Measurements from ENCODE around the gene DLG2.
A peak's percentile ranks its signal among the peaks of the same experiment; 100 is the strongest.

DLG2 gene

DNA sequence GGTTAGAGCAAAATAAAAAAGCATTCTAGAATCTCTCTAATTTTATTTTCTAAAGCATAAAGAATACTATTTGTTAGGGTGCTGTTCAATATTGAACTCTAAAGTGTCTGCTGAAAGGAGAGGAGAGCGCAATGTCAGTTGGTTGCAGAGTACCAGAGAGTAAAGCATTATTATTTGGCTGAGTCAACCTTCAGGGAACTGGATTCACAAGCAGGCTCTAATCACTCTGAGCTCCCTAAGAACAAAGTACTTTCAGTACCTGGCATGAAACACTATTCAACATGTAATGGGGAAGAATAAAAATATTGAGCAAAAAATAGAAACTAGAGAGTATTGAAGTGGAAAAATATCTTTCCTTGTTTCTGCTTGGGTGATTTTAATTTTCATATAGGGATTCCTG lies 1380.0 kb downstream of the DLG2 start:
- TF ChIP-seq, protein P1, sequence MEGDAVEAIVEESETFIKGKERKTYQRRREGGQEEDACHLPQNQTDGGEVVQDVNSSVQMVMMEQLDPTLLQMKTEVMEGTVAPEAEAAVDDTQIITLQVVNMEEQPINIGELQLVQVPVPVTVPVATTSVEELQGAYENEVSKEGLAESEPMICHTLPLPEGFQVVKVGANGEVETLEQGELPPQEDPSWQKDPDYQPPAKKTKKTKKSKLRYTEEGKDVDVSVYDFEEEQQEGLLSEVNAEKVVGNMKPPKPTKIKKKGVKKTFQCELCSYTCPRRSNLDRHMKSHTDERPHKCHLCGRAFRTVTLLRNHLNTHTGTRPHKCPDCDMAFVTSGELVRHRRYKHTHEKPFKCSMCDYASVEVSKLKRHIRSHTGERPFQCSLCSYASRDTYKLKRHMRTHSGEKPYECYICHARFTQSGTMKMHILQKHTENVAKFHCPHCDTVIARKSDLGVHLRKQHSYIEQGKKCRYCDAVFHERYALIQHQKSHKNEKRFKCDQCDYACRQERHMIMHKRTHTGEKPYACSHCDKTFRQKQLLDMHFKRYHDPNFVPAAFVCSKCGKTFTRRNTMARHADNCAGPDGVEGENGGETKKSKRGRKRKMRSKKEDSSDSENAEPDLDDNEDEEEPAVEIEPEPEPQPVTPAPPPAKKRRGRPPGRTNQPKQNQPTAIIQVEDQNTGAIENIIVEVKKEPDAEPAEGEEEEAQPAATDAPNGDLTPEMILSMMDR (IDR thresholded peaks at IDR 0.05; ENCODE audit: low read depth, low read length, missing control alignments) = no peak
- no peak overlapping the region for H3K4me3 ChIP-seq (ENCODE audit: low read depth, low read length)
- no peak for DNase-seq (ENCODE audit: low read depth)

DNA sequence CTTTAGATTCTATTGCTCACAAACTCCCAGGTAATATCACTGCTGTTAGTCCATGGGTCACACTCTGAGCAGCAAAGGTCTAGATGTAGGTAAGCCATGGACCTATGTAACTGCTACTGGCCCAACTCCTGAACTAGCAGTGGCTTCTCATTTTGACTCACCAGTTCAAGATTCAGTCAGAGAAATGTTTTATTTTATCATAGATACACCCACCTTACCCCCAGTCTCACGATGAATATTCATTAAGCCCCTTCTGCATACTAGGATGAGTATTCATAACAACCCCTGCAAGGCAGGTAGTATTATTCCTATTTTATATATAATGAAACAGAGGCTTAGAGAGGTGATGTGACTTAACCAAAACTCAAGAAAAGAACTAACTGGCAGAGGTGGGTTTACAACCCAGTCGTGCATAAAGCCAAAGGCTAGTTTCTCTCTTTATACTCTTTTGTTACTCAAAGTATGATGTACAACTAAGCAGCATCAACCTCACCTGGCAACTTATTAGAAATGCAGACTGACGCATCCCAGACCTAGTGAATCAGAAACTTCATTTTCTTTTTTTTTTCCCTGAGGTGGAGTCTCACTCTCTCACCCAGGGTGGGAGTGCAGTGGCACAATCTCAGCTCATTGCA lies 1383.4 kb downstream of the DLG2 start:
- peak; percentile 31 for DNase-seq (ENCODE audit: low read depth)
- no peak overlapping the region for H3K4me3 ChIP-seq (ENCODE audit: low read depth, low read length)
- TF ChIP-seq, protein P1 (IDR thresholded peaks at IDR 0.05; ENCODE audit: low read depth, low read length, missing control alignments) = no peak

DNA sequence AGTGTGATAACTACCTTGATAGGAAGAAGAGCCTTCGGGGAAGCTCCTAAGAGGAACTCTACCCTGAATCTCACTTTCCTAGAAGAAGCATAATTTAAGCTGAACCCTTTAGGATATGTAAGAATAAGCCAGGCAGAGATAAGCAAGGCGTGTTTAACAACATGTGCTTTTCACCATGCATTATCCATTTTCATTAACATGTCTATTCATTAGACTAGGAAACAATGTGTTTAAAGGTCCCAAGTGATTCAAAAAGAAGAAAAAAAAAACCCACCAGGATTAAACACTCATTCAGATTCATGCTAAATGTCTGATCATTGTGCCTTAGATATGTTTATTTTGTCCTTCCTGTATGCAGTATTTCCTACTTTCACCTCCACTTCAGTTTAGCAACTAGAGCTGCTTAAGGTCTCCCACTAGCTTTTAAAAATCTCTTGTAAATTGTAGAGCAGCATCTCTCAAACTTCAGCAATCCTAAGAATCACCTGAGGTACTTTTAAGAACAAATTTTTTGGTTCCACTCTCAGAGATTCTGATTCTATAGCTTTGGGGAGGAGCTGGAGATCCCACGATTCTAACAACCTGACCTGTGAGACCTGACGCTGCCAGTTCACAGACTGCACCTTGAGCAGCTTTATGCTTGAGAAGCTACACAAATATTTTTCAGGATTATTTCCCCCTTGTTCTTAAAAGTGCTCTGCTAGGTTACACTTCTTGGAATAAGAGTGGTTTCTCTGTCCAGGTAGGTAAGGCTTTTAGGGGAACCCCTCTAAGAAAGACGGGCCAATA lies 1385.6 kb downstream of the DLG2 start:
- no peak for DNase-seq (ENCODE audit: low read depth)
- TF ChIP-seq, protein P1 (IDR thresholded peaks at IDR 0.05; ENCODE audit: low read depth, low read length, missing control alignments) = no peak
- no peak overlapping the region for H3K4me3 ChIP-seq (ENCODE audit: low read depth, low read length)

DNA sequence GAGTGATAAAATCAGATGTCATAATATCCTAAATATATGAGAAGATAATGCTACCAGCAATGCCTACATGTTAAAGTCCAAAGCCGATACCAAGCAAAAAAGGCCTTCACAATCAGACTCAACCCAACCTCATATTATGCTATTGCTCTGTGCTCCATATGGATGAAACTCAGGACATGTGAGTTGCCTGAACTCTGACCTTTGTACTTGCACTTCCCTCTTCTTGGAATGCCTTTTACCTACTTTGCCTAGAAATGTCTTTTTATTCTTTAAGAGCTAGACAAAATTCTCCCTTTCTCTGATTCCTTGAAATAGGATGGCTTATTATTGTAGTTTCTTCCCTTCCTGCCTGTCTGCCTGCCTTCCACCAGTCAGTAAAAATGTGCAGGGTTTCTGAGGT lies 1386.3 kb downstream of the DLG2 start:
- DNase-seq (ENCODE audit: low read depth) = no peak
- TF ChIP-seq, protein P1 (IDR thresholded peaks at IDR 0.05; ENCODE audit: low read depth, low read length, missing control alignments) = no peak
- H3K4me3 ChIP-seq (ENCODE audit: low read depth, low read length) = no peak overlapping the region

DNA sequence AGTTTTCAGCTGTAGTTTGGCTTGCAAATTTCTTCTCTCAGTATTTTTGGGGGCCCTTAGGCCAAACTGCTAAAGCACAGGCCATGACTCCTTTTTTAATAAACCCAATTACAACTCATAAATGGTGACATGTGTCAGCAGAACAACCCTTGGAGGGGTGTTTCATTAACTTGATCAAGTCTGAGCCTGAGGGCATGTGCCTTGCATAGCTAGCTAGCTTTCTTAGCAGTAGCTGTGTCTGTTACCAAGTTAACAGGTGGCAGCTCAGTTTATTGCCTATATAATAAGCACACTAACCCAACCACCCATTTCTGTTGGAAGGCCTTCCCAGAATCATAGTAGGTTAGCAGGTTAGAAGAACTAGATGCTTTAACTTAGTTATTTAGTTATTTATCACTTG lies 1390.7 kb downstream of the DLG2 start:
- no peak overlapping the region for H3K4me3 ChIP-seq (ENCODE audit: low read depth, low read length)
- TF ChIP-seq, protein P1 (IDR thresholded peaks at IDR 0.05; ENCODE audit: low read depth, low read length, missing control alignments) = no peak
- DNase-seq (ENCODE audit: low read depth) = no peak

DNA sequence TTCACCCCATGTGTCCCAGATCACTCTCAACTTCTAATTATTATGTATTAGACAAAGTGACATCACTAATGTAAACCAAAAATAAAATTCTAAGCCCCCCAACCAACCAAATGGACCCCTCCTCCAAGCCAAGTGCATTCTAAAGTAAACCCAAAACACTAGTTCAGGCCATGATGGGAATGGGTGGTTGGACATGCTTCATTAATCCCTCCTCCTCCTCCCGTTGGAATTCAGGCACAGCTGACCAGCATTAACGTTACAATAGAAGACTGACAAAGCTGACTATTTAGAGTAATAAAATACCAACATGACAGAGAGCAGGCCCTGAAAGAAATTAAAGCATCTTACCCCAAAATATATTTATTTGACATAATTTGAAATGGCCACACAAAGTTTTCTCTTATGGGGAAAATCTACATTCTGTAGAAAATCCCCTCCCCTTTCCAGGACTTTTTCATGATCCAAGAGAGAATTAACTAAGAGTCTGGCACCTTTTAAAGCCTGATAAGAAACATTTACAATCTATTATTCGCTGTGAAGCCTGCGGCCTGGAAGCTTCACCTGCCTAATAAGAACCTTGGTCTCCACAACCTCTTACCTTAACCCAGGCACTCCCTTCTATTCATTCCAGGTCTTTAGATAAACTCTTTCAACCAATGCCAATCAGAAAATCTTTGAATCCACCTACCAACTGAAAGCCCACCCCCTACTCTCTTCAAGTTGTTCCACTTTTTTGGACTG lies 1392.5 kb downstream of the DLG2 start:
- H3K4me3 ChIP-seq (ENCODE audit: low read depth, low read length) = no peak overlapping the region
- no peak for DNase-seq (ENCODE audit: low read depth)
- TF ChIP-seq, protein P1 (IDR thresholded peaks at IDR 0.05; ENCODE audit: low read depth, low read length, missing control alignments) = no peak

Measured in GM12864 (cell line).